Stimulated activated CD8-positive, alpha-beta memory T cell treated with anti-CD3 and anti-CD28 coated beads, Interleukin-15, amount 100 ng/mL, for 1 hour (primary cell): ENCODE results near the gene ATL2.
"Not testable (repeated sequence)": the region's sequence is repeated elsewhere in the genome, so short reads cannot be mapped to it uniquely, and the experiment has no call there.

Experiments
- DNase-seq: peaks from one replicate; pipeline ENCODE4 v3.0.0-alpha.2; 2020; ENCODE audit warnings: low read depth

ATL2 gene

DNA sequence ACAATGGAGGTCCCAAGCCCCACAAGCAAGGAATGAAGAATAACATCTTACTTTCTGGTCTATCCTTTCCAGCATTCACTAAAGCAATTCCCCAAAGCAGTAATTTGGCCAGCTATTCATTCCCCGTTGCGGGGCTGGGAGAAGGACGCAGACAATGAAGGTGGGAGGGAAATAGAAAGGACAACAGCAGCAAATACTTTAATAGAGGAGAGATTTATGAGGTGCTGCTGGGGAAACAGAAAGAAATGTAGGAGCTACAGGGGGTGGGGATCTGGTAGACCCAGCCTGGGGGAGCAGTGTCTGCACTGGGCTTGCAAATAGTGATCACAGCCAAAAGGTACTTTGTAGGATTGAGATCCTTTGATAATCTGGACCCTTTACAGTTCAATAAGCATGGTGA, 13.9 kb upstream of the ATL2 start:
- DNase-seq: no peak

DNA sequence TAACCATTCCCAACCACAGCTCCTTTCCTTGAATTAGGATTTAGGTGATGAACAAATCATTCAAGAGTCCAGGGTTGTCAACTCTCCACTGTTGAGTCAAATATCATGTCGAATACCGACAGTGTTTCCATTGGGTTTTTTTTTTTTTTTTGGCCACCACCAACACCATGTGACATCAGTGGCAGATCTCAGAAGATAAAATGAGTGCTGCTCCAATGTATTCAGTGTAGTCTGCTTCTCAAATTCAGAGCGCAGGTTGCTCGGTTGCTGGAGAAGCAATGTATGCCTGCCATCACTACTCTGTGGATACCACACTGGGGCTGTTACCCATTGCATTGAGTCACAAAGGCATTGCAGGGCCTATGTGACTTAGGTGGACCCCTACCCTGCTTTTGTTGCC, 10.8 kb upstream of the ATL2 start:
- DNase-seq: no peak

DNA sequence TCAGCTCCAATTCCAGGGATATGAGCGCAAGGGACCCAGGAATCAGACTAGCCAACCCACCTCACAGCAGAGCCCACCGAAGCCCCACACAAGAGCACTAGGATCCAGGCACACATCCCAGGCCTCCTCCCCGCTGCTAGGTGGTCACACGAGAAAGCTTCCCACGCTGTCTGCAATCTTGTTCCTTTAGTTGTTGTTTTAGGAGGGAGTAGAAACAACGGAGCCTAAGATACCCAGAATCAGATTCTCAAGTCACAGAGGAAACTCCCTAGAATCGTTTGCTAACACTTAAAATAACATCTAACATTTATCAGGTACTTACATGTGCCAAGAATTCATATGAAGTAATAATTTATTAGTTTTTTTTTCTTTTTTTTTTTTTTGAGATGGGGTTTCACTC, 9.7 kb upstream of the ATL2 start:
- DNase-seq: no peak

DNA sequence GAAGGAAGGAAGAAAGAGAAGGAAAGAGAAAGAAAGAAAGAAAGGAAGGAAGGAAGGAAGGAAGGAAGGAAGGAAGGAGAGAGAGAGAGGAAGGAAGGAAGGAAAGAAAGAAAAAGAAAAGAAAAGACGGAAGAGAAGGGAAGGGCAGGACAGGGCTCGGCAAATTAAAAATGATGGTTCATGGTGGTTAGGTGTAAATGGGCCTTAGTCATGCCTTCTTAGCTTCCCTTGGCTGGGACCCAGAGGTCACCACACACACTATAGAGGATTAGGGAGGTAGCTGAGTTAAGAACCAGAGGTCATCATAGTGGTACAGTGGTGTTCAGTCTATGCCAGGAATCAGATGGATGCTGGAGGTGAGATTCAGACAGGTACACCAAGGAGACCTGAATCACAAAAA, 9.3 kb upstream of the ATL2 start:
- DNase-seq: no peak

DNA sequence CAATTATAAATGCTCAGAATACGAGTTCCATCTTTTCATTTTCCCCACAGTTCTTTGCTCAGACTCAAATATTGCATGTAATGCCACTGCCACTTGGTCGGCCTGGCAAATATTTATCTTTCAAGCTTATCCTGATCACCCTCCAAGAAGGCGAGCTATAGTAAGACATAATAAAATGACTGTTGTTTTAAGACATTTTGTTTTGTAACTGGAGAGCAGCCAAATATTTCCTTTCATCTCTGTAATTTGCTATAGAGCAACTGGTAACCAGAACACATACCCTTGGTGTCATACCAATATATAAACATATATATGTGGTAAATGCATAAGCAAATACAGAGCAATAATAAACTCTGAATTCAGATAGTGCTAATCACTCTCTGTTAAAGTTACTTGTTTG, 7.3 kb upstream of the ATL2 start:
- no peak for DNase-seq

DNA sequence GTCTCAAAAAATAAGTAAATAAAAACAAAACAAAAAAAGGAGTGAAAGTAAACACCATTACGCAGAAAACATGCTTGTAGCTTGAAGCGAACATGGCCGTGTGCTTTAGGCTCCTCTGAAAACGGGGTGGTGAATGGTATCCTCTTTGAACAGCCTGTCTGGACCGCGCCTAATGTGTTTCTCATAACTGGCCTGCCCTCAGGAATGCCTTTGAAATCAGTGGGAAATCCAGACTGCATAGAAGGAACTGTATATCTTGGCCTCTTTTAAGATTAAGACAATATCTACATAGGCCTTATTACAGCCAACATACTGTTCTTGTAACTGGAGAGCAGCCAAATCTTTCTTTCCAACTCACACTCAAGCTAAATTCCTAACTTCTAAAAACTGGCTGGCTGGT, 6.7 kb upstream of the ATL2 start:
- DNase-seq: not testable (repeated sequence)

DNA sequence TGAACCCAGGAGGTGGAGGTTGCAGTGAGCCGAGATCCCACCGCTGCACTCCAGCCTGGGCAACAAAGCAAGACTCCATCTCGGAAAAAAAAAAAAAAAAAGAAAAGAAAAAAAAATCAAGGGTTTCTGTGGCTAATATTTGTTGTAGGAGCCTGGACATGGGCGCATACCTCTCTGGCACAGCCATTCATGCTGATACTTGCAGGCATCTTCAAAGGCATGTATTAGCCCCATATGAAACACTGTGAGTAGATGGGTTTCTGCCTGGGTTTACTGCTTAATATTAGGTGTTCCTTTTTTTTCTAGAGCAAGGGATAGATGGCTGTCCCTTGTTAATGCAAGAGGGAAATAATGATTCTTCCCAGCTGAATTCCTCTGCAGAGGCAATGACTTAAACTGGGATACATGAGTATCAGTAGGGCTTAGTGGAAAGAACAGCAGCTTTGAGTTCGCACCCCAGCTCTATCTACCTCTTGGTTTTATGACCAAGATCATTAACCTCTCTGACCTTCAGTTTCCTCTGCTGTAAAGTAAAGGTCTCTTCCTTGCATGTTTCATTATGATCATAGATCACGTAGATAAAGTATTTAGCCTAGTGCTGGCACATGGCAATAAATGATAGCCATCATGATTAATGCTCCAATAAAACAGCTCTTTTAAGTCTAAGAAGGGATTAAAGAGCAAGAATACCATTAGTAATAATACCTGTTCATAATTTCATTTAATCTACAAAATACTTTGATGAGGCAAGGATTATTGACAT, 4.5 kb upstream of the ATL2 start:
- no peak for DNase-seq

DNA sequence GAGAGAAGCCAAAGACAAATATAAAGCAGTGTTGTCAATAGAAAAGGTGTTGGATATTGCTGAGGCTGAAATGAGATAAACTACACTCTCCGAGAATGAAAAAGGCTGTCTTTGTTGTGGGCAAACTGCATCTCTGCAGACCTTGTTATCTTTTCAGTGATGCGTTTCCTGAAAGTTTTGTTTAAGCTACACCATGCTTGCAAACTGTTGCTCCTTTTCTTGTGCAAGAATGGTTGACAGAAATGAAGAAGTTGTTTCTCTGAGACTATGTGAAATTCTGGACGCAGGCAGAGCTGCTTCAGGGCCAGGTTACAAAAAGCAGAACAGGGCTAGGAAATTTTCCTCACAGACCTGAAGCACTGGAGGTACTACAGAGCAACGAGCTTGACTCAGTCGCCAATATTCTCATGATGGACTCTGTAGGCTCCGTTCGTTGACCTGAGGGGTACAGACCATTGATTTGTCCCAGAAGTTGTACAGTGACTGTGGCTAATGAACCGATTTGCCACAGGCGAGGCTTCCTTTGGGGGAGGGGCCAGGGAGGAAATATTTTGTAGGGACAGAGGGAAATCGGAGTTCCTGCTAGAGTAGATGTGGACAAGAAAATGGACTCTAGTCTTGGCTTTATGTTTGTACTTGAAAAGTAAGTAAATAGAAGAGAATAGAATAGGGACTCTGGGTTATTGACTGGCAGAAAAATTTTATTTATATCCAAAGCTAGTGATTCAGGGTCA, 3.5 kb upstream of the ATL2 start:
- DNase-seq: no peak

DNA sequence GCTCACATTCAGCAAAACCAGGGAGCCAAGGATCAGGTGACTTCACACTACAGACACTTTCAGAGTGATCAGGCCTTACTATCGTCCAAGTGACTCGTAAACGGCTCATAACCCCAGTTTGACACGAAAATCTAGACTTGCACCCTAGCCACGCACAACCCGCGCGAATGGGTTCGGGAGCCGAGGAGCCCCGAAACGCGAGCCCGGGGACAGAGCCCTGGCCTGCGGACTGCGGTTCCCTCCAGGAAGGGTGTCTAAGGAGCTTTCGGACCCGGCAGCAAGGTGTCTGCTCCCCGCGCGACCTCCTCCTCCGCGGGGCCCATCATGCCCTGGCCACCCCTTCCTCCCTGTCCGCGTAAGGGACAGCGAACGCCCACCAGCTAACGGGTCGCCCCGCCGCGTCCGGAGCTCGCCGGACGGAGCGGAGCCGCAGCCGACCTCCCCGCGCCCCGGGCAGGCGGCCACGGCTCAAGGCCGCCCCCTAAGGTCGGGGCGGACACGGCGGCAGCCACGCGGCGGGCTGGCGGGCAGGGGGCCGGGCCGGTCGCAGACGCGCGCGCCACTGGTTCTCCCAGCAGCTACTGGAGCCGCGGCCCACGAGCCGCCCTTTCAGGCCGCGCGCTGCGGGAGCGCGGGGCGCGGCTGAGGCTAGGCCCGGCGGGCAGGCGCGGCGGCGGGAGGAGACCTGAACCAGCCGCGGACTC, 575 bp downstream of the ATL2 start:
- peak; percentile 18 for DNase-seq

DNA sequence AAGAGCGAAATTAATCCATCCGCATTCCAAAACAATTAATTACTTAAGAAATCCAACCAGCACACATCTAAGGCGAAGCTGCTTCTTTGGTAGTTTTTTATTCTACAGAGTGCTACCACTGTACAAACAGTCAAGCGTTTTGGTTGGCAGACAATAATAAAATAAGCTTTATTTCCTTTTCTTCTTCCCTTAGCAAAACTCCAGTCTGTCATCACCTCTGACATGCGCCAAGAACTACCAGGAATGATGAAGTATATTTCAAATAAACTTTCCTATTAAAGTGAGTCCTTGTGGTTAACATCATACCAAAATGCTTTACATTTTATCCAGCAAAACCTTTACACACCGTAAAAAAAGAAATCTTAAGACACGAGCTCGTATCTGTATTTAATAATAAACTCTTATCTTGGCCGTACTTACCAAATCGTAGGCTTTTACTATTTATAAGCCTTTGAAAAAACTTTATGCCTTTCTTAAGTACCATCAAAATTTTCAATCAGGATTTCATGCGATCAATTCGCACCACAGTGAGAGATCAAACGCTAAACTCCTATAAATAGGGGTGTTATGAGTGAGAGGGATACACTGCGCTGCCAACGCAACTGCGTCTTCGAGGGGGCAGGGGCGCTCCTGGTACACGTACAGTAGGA, 1.3 kb downstream of the ATL2 start:
- DNase-seq: no peak

DNA sequence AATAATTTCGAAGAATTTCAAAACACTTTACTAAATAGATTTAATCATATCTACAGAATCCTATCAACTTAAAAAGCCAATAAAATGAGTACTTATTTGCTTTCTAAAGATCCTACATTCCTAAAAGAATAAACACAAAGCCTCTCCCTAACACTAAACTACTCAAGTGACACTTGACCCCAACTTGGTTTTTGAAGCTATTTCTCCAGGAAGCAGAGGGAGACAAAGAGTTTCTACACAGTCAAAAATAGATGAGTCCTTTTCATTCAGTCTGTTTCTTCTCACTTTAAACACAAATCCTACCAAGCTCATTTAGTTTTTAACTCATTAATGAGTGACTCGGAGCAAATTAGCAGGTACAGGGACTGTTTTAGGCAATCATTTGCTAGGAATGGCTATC, 2.1 kb downstream of the ATL2 start:
- no peak for DNase-seq

DNA sequence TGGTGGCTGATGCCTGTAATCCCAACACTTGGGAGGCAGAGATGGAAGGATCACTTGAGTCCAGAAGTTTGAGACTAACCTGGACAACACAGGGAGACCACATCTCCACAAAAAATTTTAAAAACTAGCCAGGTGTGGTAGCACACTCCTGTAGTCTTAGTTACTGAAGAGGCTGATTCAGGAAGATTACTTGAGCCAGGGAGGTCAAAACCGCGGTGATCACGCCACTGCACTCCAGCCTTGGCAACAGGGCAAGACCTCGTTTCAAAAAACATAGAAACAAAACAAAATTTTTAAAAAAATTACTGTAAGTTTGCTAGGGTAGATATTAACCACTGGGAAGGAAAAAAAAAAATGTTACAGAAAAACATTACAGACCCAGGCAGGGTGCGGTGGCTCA, 5.8 kb downstream of the ATL2 start:
- DNase-seq: no peak

DNA sequence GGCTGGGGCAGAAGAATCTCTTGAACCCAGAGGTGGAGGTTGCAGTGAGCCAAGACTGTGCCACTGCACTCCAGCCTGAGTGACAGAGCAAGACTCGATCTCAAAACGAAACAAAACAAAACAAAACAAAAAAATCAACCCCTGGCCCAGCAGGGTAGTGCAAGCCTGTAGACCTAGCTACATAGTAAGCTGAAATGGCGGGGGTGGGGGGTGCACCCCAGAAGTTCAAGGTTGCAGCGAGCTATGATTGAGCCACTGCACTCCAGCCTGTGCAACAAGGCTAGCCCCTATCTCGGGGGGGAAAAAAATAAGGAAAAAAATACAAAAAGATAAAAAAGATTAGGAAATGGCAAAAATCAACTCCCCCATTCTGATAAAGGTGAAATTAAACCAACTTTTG, 6.4 kb downstream of the ATL2 start:
- DNase-seq: no peak

DNA sequence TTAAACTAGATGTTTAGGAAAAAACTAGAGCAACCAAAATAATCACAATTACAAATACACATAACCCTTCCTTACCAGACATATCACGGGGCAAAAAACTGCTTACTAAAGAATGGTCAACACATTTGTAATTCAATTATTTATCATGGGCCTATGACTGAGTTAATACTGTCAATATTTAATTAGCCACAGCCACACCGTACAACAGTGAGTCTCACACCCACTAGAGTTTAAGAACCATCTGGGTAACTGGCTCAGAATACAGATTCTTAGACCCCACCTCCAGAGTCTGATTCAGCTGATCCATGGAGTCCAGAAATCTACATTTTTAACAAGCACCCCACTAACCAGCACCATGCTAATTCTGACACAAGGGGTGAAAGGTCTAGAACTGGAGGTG, 14.8 kb downstream of the ATL2 start:
- DNase-seq: no peak

DNA sequence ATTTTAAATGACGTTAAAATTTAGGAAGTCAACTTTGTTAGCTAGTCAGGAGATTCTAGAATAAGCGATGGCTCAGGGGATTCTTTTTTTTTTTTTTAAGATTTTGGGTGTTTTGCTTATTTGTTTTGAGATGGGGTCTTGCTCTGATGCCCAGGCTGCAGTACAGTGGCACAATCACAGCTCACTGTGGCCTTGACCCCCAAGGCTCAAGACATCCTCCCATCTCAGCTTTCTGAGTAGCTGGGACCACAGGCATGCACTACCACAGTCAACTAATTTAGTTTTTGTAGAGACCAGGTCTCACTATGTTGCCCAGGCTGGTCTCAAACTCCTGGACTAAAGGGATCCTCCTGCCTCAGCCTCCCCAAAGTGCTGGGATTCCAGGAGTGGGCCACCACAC, 16.9 kb downstream of the ATL2 start:
- no peak for DNase-seq

DNA sequence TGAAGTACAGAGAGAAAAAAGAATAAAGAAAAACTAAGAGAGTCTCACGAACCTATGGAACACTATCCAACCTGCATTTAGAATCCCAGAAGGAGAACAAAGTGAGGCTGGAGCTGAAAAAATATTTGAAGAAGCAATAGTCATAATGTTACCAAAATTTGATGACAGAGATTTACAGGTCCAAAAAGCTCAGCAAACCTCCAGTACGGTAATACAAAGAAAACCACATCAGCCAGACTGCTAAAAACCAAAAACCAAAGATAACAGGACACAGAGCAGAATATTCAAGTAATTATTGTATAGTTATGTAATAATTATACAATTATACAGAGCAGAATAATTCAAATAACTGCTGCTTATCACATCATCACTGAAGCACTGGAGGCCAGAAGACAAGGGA, 23.7 kb downstream of the ATL2 start:
- no peak for DNase-seq

DNA sequence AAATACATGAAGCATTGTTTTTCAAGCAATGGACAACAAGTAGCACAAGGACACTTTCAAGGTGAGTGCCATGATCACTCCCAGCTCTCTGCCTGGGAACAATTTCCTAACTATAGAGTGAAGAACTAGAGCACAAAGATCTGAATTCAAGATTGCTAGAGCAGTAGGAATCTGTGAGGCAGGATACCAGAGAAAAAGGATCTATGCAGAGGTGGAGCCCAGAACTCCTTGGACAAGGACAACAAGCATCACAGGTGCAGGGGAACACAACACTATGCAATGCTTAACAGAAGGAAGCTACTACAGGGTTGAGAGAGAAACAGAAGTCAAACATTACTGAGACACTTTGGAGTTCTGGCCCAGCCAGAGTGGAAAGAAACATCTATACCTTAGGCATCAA, 24.7 kb downstream of the ATL2 start:
- no peak for DNase-seq

DNA sequence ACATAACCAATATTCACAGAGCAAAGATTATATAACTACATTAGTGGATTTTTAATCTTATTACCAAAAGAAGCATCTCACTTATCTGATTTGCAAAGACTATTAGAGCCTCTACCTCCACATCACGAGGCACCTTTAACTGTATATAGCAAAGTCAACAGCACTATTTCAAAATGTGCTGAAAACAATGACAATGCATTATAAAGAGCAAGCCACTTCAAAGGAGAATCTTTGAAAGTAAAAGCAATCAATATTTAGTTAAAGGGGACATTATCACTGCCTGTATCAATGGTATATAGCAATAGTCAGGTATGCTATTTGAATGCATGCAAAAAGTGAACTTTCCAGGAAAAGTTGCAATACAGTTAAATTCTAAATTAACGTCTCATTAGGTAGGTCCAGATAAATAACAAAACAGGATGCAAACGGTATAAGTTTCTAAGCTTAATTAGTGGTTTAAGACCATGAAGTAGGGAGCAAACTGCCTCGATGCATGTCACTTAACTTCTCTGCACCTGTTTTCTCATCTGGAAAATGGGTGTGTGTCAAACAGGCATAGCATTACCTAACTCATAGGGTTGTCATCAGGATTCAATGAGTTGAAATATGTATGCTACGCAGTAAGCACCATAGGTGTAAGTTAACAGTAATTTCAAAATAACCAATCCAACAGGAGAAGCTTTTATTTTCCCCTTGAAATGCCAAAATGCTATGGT, 31.6 kb downstream of the ATL2 start:
- no peak for DNase-seq

DNA sequence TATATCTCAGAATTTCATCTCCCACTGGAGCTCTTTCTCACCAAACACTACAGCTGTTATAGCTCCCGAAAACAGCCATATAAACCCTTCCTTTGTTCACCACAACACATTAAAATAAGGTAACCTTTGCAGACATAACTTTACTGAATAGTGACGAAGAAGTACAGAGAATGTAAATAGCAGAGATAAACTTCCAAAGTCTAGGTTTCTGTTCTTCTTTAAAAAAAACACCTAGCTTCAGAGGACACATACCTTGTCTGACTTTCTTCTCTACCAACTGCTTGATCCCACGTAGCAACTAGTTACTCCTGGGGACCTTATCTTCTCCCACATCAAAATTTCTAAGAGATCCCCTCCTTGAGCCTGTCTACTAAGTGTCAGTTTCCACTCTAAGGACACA, 32.3 kb downstream of the ATL2 start:
- DNase-seq: no peak

DNA sequence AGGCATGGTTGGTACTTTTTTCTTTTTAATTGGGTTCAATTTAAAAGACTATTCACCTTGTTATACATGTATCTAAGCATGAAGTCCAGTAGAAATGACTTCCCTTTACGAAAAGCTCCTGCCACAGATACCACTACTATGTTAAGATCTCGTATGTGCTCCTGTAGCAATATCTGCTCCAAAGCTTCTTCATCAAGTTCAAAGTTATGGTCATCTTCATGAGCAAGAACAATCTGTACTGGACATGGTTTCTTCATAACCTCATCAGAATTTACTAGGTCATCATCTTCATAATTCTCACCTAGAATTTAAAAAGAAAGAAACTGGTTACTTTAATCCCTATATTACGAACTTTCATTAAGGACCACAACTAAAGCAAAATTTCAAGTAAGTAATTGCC, 33.9 kb downstream of the ATL2 start:
- no peak for DNase-seq

DNA sequence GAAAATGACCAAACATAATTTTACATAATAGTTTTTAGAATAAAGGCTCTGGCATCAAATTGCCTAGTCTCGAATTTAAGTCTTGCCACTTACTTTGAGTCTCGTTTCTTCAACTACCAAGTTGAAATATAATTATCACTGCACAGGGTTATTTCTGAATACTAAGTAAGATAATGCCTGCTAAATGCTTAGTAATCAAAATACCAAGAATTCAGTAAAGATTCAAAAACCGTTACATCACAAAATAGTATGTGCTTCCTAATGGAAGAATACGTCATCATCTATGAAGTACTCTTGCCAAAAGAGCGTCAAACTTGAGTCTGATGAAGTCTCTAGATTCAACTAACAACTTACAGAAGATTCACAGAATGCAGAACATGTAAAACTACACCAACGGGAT, 40.5 kb downstream of the ATL2 start:
- no peak for DNase-seq

DNA sequence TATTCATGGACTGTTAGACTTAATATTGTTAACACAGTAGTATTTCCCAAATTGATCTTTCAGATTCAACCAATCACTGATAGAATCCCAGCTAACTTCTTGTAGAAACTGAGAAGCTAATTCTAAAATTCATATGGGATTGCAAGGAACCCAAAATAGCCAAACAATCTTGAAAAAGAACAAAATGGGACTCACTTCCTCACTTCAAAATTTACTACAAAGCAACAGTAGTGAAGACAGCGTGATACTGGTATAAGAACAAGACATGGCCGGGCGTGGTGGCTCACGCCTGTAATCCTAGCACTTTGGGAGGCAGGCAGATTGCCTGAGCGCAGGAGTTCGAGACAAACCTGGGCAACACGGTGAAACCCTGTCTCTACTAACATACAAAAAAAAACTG, 46.3 kb downstream of the ATL2 start:
- no peak for DNase-seq
